Progenitor cell of endocrine pancreas (in vitro differentiated cells): ENCODE data around the gene RAPGEF4. TPM values are rescaled to one million over a fixed set of nuclear protein-coding genes. Genes with fewer than 3 reads are reported as not detected.

Experiments
- DNase-seq: peaks from one replicate; pipeline ENCODE4 v3.0.0; 2021; ENCODE audit warnings: low spot score; ENCODE audit not compliant: unreplicated experiment
- H3K27ac Mint-ChIP-seq: 2 replicates; pipeline ENCODE4 v1.8.0; 2021; ENCODE audit warnings: mild to moderate bottlenecking, moderate library complexity, mixed read lengths
- H3K27me3 Mint-ChIP-seq: 2 replicates; pipeline ENCODE4 v1.8.0; 2021; ENCODE audit warnings: mixed read lengths
- H3K36me3 Mint-ChIP-seq: 2 replicates; pipeline ENCODE4 v1.8.0; 2022; ENCODE audit warnings: mixed read lengths; ENCODE audit not compliant: insufficient read depth
- H3K4me1 Mint-ChIP-seq: 2 replicates; pipeline ENCODE4 v1.8.0; 2021; ENCODE audit warnings: low read depth, mixed read lengths
- H3K4me3 Mint-ChIP-seq: 2 replicates; pipeline ENCODE4 v1.8.0; 2021; ENCODE audit warnings: low read depth, mild to moderate bottlenecking, moderate library complexity, mixed read lengths
- H3K9me3 Mint-ChIP-seq: 2 replicates; pipeline ENCODE4 v1.8.0; 2021; ENCODE audit warnings: low read depth, mixed read lengths
- total RNA-seq: library from RNA; stranded (reverse); gene quantifications from 2 replicates; pipeline ENCODE4 v1.2.1, GENCODE V29; 2021
- TF ChIP-seq, protein P1 (sequence below): fragments of 200-600 bp; sonication (generic); IDR thresholded peaks from one replicate; pipeline ENCODE4 v1.5.0; 2021; ENCODE audit warnings: antibody characterized with exemption, mild to moderate bottlenecking; ENCODE audit not compliant: unreplicated experiment

The RAPGEF4 gene
- total RNA-seq, 1 donor from 2014 or later: 8.6 TPM

DNA sequence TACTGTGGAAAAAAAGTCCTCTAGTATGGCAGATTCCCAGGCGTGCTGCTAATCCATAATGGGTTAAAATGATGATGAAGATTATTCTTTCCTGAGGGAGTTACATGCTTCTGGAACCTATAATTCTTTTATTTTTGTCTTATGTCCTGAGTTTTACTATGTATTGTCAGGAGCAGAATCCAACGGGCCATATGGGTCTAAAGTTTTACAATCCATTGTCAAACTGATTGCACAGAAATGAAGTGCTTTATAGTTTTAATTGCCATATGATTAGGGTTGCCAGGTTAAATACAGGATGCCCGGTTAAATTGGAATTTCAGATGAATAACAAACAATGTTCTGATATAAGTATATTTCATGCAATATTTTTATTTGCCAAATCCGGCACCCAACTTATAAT, 239.1 kb downstream of the RAPGEF4 start:
- H3K4me1 Mint-ChIP-seq: peaks cover 7% of the 10 kb centered on the region
- no peaks in the 10 kb centered on the region for H3K9me3 Mint-ChIP-seq
- H3K27ac Mint-ChIP-seq: no peak overlapping the region
- H3K27me3 Mint-ChIP-seq: no peaks in the 10 kb centered on the region
- TF ChIP-seq, protein P1, sequence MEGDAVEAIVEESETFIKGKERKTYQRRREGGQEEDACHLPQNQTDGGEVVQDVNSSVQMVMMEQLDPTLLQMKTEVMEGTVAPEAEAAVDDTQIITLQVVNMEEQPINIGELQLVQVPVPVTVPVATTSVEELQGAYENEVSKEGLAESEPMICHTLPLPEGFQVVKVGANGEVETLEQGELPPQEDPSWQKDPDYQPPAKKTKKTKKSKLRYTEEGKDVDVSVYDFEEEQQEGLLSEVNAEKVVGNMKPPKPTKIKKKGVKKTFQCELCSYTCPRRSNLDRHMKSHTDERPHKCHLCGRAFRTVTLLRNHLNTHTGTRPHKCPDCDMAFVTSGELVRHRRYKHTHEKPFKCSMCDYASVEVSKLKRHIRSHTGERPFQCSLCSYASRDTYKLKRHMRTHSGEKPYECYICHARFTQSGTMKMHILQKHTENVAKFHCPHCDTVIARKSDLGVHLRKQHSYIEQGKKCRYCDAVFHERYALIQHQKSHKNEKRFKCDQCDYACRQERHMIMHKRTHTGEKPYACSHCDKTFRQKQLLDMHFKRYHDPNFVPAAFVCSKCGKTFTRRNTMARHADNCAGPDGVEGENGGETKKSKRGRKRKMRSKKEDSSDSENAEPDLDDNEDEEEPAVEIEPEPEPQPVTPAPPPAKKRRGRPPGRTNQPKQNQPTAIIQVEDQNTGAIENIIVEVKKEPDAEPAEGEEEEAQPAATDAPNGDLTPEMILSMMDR: no peak
- DNase-seq: no peak
- no peaks in the 10 kb centered on the region for H3K36me3 Mint-ChIP-seq
- no peak overlapping the region for H3K4me3 Mint-ChIP-seq

DNA sequence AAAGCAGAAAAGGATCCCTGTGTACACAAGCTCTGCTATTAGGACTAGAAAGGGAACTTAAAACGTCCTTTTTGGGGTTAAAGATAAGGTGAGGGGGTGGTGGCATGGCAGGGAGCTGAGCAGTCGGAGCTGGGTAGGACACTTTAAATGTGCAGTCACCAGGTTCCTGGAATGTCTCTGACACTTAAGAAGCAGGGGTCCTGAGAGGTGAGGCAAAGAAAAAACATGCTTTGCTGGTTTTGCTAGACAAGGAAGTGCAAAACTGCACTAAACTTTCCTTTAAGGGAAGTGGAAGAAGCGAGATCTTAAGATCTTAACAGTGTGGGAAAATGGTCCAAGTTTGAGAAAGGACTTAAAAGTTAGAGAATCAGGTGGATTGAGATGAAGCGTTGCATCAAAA, 240.5 kb downstream of the RAPGEF4 start:
- Mint-ChIP-seq H3K36me3 (no peaks in the 10 kb centered on the region), H3K4me3 (no peak overlapping the region), H3K27ac (peak overlapping the region; percentile 3), H3K9me3 (no peaks in the 10 kb centered on the region), H3K4me1 (peaks cover 7% of the 10 kb centered on the region), H3K27me3 (peaks cover 5% of the 10 kb centered on the region)
- TF ChIP-seq, protein P1: no peak
- DNase-seq: no peak

DNA sequence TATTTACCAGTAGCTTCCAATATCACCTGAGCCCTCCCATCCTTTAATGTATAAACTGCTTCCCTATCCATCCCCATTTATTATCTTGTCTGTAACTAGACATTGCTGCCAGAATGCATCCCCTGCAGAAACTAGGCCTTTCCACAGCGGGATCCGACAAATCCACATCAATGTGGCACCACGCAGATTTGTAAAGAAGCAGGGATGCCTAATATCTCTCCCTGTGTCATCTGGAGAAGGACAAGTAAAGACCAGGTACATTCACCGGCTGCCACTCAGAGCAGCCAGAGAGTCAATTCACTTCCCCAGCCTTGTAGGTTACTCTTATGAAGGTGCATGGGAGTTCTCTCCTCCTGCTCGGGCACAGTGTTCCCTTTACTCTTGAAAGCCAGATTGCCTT, 241.2 kb downstream of the RAPGEF4 start:
- Mint-ChIP-seq H3K36me3 (no peaks in the 10 kb centered on the region), H3K4me1 (peaks cover 7% of the 10 kb centered on the region), H3K27me3 (peaks cover 5% of the 10 kb centered on the region), H3K27ac (no peak overlapping the region), H3K9me3 (no peaks in the 10 kb centered on the region), H3K4me3 (no peak overlapping the region)
- TF ChIP-seq, protein P1: no peak
- no peak for DNase-seq

DNA sequence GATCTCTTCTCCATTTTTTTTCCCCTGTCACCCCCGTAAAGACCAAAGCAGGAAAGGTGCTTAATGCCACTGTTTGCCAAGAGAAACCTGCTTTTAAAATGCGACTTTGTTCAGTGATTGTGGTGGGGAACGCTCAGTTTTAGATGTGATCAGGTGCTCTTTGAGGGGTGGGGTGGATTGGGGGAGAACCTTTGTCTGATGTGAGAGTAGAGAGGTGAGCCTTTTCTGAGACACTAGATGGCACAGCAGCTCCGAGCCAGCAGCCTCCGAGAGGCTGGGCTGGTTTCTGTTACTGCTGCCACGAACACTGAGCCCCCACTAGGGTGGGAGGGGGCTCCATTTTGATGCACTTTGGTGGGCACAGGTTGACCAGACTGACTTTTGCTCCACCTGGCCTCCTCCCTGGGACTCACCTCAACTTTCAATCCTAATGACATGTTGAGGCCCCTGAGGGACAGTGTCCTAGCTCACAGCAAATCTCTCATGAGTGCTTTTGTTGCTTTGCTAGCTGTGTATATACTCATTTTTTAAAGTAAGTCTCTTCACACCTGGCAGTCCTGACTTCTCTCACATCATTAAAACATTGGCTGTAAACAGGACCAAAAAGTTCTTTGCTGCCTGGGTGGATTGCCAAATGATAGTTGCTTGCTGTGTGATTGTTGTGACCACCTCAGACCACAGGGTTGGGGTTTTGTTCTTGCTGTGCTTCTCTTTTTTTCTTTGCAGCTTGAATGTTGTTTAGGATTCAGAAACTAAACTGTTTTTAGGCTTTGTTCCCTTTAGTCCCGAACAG, 241.8 kb downstream of the RAPGEF4 start:
- no peak for DNase-seq

DNA sequence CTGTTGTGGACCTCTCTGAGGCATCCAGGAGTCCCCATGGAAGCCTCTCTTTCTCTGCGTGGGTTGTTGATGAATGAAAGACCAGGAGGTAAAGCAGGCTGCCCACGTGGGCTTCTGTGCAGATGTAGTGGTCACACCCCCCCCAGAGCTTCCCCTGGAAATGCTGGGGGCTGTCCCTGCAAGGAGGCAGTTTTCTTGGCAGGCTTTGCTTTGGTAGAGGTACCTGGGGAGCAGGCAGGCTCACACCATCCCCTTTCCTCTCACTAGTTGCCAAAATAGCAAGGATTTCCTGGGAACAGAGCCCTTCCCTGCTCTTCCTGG, 242.4 kb downstream of the RAPGEF4 start:
- no peak overlapping the region for H3K27ac Mint-ChIP-seq
- no peak overlapping the region for H3K4me3 Mint-ChIP-seq
- H3K4me1 Mint-ChIP-seq: peaks cover 7% of the 10 kb centered on the region
- H3K9me3 Mint-ChIP-seq: no peaks in the 10 kb centered on the region
- H3K36me3 Mint-ChIP-seq: no peaks in the 10 kb centered on the region
- H3K27me3 Mint-ChIP-seq: peaks cover 5% of the 10 kb centered on the region
- TF ChIP-seq, protein P1: no peak
- DNase-seq: no peak

More for the DNA sequence above, 241.8 kb downstream of the RAPGEF4 start:
- Mint-ChIP-seq H3K4me3 (no peak overlapping the region), H3K27me3 (peaks cover 5% of the 10 kb centered on the region), H3K36me3 (no peaks in the 10 kb centered on the region), H3K27ac (no peak overlapping the region), H3K4me1 (peaks cover 7% of the 10 kb centered on the region), H3K9me3 (no peaks in the 10 kb centered on the region)
- TF ChIP-seq, protein P1: no peak
